Stimulated activated naive CD4-positive, alpha-beta T cell treated with Interleukin-2 at 50 U/mL for 16 hours (primary cell): Measurements from ENCODE around the gene EYA2.

Source experiments
- DNase-seq: peaks from one replicate; lab custom pipeline; 2025; lab: John Stamatoyannopoulos, UW

The EYA2 gene

DNA sequence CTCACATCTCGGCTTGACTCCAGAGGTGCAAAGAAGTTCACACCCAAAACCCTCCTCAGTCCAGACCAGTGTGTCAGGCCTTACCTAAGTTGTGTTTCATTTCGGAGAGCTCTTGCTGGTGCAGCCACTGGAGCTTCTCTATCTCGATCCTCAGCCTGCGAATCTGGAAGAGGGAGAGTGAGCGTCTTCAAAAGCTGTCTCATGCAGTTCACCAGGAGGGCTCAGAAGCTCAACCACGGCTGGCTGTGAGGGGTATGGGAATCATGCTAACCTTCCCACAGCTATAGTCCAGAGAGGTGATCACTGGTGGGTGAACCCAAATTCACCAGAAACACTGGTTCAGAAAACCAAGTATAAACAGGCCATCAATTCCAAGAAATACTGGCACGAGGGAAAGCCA is 332.5 kb downstream of the EYA2 start:
- DNase-seq, result no peak

- DNase-seq, result no peak
Observed at GRCh38 chr20:47227576-47227975, 332.9 kb downstream of the EYA2 start.

DNA sequence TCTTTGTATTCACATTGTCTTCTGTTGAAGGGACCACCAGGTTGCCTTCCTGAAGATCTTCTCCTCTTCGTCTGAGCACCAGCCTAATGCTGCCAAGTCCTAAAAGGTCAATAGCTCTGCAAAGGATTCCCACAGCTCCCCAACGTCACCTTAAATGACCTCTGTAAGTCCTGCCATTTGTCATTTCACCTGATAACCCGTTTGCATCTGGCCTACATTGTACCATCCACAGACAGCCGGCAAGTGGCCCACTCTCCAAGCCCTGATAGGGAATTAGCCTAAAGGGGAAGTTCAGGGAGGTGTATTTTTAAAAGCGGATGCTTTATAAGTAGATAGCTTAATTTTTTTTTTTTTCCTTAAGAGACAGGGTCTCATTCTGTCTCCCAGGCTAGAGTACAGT is 334.0 kb downstream of the EYA2 start:
- DNase-seq, result no peak

DNA sequence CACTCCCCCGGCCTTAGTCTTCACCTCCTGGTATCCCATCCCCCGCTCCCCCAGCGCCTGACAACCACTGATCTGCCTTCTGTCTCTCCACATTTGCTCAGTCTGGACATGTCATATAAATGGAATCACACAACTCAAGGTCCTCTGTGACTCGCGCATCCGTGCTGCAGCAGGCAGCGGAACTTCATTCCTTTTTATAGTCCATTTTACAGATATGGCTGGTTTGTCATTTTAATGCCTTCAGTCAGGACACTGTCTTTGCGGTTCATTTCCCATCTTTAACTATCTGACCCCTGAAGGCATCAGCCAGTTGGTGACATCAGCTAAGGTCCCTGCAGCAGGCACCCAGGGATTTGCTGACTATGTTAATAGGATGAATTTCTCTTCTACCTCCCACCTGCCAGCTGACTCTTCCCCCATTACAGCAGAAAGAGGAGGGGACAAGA is 336.2 kb downstream of the EYA2 start:
- DNase-seq, result no peak

- no peak for DNase-seq
Observed at GRCh38 chr20:47231382-47232039, 336.9 kb downstream of the EYA2 start.

DNA sequence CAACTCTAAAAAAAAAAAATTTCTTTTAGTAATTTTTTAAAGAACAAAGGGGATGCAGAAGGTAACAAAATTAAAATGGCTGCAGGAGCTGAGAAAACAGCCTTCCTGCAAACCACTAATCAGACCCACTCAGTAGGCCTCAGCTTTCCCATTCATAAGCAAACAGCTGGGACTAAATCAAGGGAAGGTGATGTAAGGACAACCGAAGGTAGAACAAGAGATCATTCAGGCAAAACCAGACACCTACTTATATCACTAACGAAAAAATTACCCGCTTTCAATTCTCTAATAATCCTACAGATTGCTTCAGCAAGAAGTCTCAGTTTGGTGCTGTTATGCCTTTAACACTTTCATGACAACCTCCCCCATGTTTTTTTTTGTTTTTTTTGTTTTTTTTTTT is 337.9 kb downstream of the EYA2 start:
- DNase-seq, result no peak

DNA sequence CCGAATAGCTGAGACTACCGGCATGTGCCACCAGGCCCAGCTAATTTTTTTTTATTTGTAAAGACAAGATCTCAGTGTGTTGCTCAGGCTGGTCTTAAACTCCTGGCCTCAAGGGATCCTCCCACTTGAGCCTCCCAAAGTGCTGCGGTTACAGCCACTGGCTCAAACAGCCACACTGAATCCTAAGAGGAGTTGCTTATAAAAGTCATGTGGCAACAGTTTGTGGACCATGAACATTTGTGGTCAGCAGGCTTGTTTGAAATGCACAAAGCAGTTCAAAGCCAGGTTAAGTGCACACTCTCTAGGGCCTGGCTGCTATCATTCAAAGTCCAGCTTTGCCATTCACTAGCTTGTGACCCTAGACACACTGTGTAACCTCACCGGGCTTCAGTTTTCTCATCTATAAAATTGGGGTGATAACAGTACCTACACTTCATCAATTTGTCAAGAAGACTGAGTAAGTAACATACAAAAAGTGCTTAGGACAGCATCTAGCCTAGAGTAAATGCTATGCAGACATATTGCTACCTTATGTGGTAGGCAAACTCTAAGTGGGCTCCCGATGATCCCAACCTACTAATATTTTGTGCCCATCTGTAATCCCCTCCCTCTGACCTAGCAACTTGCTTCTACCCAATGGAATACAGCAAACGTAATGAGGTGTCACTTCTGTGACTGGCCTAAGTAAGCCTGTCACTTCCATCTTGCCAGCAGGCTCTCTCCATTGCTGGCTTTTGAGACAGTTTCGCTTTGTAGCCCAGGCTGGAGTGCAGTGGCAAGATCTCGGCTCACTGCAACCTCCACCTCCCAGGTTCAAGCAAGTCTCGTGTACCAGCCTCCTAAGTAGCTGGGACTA is 338.9 kb downstream of the EYA2 start:
- no peak for DNase-seq

DNA sequence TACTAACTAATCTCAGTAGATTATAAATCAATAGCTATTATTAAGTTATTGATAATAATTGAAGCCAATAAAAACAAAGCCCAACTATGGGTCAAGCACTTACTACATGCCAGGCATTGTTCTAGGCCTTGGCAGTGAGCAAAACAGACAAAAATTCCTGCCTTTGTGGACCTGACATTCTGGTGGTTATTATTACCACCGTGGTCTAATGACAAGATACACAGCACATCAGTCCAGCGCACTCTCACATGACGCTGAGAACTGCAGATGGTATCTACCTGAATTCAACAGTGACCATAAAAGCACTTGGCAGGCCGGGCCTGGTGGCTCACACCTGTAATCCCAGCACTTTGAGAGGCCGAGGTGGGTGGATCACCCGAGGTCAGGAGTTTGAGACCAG is 340.5 kb downstream of the EYA2 start:
- no peak for DNase-seq

DNA sequence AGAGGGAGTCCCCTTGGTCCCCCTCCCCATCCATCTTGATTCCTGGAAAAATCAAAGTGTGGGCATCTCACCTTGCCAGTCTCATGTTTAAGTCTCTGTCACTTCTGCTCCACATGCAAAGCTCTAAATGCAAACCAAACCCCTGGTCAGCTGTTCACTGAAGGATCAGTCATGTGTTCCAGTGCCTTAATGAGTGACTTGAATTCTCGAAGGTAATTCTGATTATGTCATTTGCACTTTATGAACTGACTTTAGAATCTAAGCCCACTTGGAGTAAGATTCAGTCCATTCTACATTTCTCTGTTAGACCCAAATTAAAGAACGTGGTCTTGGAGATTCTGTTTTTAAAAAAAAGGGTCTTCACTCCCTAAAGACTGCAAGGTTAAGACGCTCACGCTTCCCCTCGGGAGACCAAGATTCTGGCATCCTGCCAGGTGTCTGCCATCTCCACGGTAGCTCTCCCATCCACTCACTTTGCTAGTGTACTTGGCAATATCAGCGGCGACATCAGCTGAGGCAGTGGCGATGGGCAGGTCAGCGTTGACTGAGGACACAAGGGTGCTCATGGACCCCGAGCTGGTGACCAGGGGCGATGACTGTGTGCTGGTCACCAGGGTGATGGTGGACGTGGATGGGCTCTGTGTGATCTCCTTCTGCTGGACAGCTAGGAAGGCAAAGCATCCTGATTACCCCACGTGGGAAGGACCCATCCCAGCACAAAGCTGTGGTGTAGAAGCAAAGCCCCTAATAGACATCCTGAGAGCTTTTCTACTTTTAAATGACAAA is 341.4 kb downstream of the EYA2 start:
- DNase-seq, result no peak

- DNase-seq, result no peak
Observed at GRCh38 chr20:47236639-47236900, 341.9 kb downstream of the EYA2 start.

DNA sequence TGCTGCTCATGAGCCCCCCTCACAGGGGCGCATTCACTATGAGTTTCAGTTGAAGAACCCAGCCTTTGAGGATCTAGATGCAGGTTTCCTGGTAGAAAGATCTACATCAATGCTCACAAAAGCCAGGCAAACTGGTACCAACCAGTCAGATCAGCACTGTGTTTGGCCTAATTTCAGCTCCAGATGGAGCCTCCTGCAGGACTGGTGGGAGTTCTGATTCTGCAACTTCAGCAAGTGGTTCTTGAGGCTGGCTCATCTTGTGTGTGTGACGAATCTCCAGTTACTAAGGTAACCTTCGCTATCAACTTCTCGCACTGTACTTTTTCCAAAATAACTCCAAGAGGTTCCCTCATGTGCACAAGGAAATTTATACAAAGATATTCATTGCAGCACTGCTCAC is 343.1 kb downstream of the EYA2 start:
- no peak for DNase-seq
